Mucosa of stomach (tissue), 1 donor: ENCODE results near the gene DCAF8.
A peak's percentile ranks its signal among the peaks of the same experiment; 100 is the strongest.

Experiments used
- H3K27me3 ChIP-seq: one replicate; pipeline ENCODE4 v1.7.0; 2013; ENCODE audit warnings: mild to moderate bottlenecking, low read length; ENCODE audit not compliant: control insufficient read depth, insufficient read depth
- H3K36me3 ChIP-seq: one replicate; pipeline ENCODE4 v1.7.0; 2013; ENCODE audit warnings: low read length; ENCODE audit not compliant: control insufficient read depth, insufficient read depth
- H3K4me1 ChIP-seq: one replicate; pipeline ENCODE4 v1.7.0; 2013; ENCODE audit warnings: mild to moderate bottlenecking, low read length; ENCODE audit not compliant: control insufficient read depth, insufficient read depth
- H3K4me3 ChIP-seq: one replicate; pipeline ENCODE4 v1.7.0; 2013; ENCODE audit warnings: low read length
- H3K9ac ChIP-seq: one replicate; pipeline ENCODE4 v1.7.0; 2013; ENCODE audit warnings: mild to moderate bottlenecking, low read length, moderate library complexity
- H3K9me3 ChIP-seq: one replicate; pipeline ENCODE4 v1.7.0; 2013; ENCODE audit warnings: mild to moderate bottlenecking, low read length, moderate library complexity; ENCODE audit not compliant: control insufficient read depth
- donor health status: Pancreatic carcinoma.

DCAF8 gene

DNA sequence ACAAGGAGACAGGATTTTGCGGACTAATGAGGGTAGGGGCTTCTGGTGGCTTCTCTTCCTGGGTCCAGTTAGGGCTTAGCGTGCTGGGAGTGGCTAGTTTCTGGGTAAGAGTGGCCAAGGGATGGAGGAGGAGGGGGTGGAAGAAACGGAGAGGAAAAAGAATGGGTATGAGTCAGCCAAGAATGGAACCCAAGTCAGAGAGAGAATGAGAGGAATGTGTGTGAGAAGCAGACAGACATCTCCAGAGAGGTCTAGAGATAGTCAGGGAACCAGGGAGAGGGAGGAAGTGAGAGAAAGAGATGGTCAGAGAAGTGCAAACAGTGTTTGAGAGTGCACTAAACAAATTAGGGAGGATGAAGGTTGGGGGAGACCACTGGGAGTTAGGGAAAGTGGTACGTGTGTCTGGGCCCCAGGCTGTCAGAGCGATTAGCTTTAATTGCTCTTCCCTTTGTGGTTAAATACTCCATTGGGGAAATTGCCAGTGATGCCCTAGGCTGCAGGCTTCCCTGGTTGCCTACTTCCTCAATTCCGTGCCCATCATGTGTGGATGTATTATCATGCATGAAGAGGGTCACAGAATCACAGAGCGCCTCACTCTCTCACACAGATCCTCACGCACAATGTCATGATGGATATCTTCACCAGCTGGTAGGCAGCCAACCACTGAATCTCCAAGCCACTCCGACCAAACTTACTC, 55.8 kb downstream of the DCAF8 start:
- Histone ChIP-seq H3K4me3 (no peak overlapping the region), H3K9me3 (no peaks in the 10 kb centered on the region), H3K4me1 (peaks cover 25% of the 10 kb centered on the region), H3K27me3 (no peaks in the 10 kb centered on the region), H3K36me3 (no peaks in the 10 kb centered on the region), H3K9ac (peak overlapping the region; percentile 86)

DNA sequence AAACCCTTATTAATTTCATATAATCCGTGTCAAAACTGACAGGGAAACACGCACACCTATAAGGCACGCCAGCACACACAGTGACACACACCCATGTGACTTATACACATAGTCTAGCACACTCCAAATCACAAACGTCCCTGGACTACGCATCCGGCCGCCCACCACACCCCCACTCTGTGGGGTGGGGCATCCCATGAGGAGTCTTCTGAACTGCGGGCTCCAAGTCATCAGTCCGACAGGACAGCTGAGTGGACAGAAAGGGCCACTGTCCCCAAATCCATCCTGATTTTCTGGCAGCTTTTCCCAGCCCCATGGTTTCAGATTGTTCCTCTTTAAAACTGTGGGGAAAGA, 56.3 kb downstream of the DCAF8 start:
- peak overlapping the region; percentile 58 for H3K4me3 ChIP-seq
- peak overlapping the region; percentile 86 for H3K9ac ChIP-seq
- peaks cover 25% of the 10 kb centered on the region for H3K4me1 ChIP-seq
- no peaks in the 10 kb centered on the region for H3K27me3 ChIP-seq
- H3K9me3 ChIP-seq, result no peaks in the 10 kb centered on the region
- no peaks in the 10 kb centered on the region for H3K36me3 ChIP-seq

DNA sequence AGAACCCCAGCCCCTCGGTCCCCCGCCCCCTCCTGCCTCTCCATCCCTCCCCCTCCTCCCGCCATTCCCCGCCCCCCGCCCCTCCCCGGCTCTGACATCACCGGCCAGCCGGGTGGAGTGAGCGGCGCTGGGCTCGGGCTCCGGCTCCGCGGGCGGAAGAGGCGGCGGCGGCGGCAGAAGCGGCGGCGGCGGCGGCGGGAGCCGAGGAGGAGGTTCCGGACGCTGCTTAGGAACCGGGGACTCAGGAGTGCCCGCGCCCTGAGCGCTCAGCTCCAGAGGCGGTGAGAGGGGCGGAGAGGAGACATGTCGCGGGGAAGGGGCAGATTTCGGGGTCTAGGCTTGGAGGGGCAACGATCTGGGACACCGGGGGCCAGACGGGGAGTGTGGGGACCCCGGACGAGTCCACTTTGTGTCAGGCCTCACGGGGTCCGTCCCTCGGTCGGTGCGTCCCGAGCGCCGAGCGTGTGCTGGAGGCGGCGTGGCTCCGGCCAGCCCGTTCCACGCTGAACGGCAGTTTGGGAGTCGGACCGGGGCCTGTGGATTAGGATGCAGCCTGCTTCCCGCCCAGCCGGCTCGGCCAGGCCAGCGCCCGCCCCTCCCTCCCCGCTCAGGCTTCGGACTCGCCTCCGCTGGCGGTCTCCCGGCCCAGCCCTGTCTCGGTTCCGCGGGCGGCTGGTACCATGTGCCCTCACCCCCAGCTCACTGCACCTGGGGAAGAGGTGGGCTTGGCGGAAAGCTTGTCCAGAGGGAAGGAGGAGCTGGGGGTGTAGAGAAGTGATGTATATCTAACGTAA, 56.9 kb downstream of the DCAF8 start, which contains the start of gene PEA15:
Gene PEA15 (plus strand): TSS at position 143 of the 794 bp plus-strand sequence. CDS start 6,161 bp downstream, outside the sequence.
- Histone ChIP-seq H3K9me3 (no peaks in the 10 kb centered on the region), H3K4me1 (peaks cover 25% of the 10 kb centered on the region), H3K4me3 (peak within 1 kb of the TSS; percentile 58), H3K9ac (peak within 1 kb of the TSS; percentile 86), H3K27me3 (no peaks in the 10 kb centered on the region), H3K36me3 (no peaks in the 10 kb centered on the region)

DNA sequence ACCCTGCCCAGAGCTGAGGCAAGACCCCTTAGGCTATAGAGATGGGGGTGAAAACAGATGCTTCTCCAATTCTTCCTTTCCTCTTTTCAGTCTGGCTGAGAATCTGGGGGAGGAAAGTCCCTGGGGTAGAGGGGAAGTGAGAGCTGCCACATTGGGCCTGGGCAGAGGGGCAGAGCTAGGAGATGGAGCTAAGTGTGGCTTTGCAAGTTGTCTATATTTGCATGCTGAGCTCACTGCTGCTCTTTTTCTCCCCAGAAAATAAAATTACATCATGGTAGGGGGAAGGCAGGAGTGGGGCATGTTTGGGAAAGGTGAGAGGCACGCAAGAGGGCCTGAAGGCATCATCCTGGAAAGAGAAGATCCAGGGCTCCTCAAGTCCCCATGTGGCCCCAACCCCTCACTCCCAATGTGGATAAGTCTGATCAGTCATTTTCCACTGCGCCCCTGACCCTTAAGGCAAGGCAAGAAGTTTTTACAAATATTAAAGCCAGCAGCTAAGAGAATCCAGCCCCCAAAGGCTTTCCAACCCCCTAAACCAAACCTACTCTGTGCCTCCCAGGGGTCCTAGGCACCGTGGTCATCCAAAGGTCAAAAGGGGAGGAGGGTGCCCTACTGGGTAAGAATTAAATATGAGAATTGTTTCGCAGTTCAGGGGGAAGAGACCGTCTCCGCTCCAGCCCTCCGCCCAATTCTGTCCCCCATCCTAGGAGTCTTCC, 57.7 kb downstream of the DCAF8 start:
- Histone ChIP-seq H3K36me3 (no peaks in the 10 kb centered on the region), H3K9ac (no peak overlapping the region), H3K4me3 (no peak overlapping the region), H3K9me3 (no peaks in the 10 kb centered on the region), H3K4me1 (peaks cover 22% of the 10 kb centered on the region), H3K27me3 (no peaks in the 10 kb centered on the region)

DNA sequence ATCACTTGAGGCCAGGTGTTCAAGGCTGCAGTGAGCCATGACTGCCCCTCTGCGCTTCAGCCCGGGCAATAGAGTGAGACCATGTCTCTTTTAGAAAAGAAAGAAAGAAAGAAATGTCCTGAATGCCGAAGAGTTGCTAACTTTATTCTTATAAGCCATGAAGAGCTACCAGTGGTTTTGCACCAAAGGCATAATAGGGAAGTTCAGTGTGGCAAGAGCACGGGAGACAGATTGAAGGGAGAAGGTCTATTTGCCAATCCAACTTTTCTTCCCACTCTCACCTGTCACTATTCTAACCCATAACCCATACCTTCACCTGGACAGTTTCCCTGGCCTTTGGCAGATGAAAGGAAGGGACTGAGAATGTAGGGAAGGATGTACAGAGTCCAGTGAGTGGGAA, 61.6 kb downstream of the DCAF8 start:
- H3K4me1 ChIP-seq, result peaks cover 12% of the 10 kb centered on the region
- H3K9ac ChIP-seq, result no peak overlapping the region
- H3K27me3 ChIP-seq, result peaks cover 3% of the 10 kb centered on the region
- H3K4me3 ChIP-seq, result no peak overlapping the region
- no peaks in the 10 kb centered on the region for H3K9me3 ChIP-seq
- H3K36me3 ChIP-seq, result no peaks in the 10 kb centered on the region

DNA sequence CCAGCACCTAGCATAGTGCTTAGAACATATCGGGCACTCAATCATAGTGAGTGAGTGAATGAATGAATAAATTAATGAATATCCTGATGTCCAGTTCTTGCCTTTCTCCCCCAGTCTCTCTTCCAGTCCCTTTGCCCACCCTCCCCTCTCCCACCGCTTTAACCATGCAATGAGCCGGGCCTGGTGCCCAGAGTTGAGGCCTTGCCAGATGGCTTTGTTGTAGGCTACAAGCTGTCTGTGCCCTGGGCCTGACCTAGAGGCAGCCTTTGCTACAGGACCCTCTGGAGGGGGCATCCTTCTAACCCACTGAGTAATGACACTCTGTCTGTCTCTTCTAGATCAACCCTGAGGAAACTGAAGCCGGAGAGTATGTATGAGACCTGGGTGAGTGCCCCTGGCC, 65.1 kb downstream of the DCAF8 start:
- Histone ChIP-seq H3K9ac (no peak overlapping the region), H3K4me1 (peaks cover 12% of the 10 kb centered on the region), H3K36me3 (no peaks in the 10 kb centered on the region), H3K9me3 (no peaks in the 10 kb centered on the region), H3K27me3 (peaks cover 3% of the 10 kb centered on the region), H3K4me3 (no peak overlapping the region)

DNA sequence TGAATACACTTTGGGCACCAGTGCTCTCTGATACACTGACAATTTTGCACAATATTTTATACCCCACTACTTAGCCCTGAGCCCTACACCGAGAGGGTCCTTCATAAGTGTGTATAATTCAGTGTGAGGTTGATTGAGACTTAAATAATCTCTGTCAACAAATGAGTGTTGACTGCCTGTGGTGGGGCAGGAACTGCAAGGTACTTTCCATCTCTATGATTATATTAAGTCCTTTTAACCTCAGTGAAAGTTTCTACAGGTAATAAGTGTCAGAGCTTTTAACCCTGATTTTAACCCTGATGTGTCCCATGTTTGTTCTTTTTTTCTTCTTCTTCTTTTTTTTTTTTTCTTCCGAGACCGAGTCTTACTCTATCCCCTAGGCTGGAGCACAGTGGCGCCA, 66.2 kb downstream of the DCAF8 start:
- Histone ChIP-seq H3K4me1 (peaks cover 12% of the 10 kb centered on the region), H3K36me3 (no peaks in the 10 kb centered on the region), H3K9me3 (no peaks in the 10 kb centered on the region), H3K4me3 (no peak overlapping the region), H3K27me3 (peaks cover 3% of the 10 kb centered on the region), H3K9ac (no peak overlapping the region)

DNA sequence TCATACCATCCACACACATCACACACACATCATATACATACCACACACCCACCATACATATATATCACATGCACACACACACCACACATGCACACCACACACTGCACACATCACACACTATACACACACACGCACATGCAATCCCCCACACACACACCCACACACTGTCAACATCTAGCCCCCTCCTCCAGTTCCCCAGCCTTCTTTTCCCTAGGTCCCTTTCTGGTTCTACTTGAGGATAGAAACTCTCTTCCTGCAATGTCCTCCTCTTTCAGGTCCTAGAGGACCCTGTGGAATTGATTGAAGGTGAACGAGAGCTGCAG, 67.7 kb downstream of the DCAF8 start:
- Histone ChIP-seq H3K9me3 (no peaks in the 10 kb centered on the region), H3K4me1 (peaks cover 12% of the 10 kb centered on the region), H3K27me3 (peaks cover 3% of the 10 kb centered on the region), H3K4me3 (no peak overlapping the region), H3K9ac (no peak overlapping the region), H3K36me3 (no peaks in the 10 kb centered on the region)

DNA sequence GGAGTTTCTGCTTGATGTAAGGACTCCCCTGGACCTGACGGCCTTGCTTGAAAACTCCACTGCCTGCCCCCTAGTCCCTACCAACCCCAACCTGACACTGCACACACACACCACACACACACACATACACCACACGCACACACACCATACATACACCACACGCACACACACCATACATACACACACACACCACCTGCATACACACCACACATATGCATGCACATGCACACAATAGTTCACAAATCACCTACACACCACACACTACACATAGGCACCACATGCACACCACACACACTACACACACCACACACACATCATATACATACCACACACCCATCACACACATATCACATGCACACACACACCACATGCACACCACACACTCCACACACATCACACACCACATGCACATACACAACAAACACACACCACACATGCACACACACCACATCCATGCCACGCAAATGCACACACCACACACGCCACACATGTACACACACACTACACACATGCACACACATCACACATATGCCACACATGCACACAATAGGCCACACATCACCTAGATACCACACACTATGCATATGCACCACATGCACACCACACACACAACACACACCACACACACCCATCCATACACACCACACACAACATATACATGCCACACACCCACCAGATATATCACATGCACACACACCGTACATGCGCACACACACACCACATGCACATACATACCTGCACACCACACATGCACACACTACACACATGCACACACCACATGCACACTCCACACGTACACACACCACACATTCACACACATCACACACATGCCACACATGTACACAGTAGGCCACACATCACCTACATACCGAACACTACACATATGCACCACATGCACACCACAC, 68.3 kb downstream of the DCAF8 start:
- Histone ChIP-seq H3K27me3 (peaks cover 3% of the 10 kb centered on the region), H3K9me3 (no peaks in the 10 kb centered on the region)

DNA sequence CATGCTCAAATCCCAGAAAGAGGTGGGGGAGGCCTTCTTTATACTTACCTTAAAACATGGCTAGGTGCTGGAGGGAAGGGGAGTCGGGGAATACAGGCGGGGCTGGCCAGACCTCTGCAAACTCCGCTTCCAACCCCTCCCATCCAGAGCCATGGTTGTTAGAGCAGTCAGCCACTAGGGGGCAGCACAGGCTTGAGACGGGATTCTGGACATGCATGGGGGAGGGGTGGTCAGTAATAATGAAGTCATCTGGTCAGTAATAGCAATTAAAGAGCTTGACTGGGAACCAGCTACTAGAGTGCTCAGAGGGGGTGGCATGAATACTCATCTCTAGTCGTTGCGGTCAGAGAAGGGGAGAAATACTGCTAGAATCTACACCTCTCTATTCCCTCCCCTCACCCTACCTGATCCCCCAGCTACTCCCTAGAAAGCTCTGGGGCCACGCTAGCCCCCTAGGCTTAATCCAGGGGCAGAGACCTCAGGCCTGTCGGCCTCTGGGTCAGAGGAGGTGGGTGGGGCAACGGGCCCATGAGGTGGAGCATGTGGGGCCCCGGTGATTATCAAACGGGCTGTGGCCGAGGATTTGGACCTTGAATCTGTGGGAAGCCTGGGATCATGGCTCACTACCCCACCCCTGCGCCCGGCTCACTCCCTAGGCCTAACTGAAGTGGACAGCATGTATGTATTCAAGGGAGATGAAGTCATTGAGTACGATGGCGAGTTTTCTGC, 69.1 kb downstream of the DCAF8 start:
- Histone ChIP-seq H3K36me3 (no peaks in the 10 kb centered on the region), H3K4me3 (no peak overlapping the region), H3K4me1 (peaks cover 12% of the 10 kb centered on the region), H3K27me3 (peaks cover 3% of the 10 kb centered on the region), H3K9me3 (no peaks in the 10 kb centered on the region), H3K9ac (peak overlapping the region; percentile 5)

More for the DNA sequence above, 68.3 kb downstream of the DCAF8 start:
- H3K9ac ChIP-seq, result no peak overlapping the region
- no peaks in the 10 kb centered on the region for H3K36me3 ChIP-seq
- H3K4me3 ChIP-seq, result no peak overlapping the region
- peaks cover 12% of the 10 kb centered on the region for H3K4me1 ChIP-seq

DNA sequence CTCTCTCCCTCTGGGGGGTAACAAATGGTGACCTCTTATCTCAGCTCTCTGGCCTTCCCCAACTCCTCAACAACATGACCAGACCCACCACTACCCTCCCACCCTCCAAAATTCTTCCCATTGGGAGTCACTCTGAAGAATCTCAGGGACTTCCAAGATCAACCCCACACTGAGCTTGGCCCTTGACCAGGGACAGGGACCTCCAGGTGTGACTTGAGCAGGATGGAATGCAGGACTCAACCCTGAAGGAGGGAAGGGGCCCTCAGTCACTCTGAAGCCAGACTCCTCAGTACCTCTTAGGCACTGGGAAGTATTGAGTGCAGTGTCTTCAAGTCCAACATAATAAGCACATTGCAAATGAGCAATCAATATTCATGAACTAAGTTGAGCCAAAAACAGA, 70.1 kb downstream of the DCAF8 start:
- H3K9ac ChIP-seq, result no peak overlapping the region
- no peaks in the 10 kb centered on the region for H3K9me3 ChIP-seq
- H3K27me3 ChIP-seq, result peaks cover under 1% of the 10 kb centered on the region

More for the DNA sequence above, 70.1 kb downstream of the DCAF8 start:
- Histone ChIP-seq H3K4me3 (no peak overlapping the region), H3K4me1 (peaks cover 12% of the 10 kb centered on the region), H3K36me3 (no peaks in the 10 kb centered on the region)
